PFSK-1 (cell line): ENCODE data around the gene GPR55.

Experiments
- FOXP2 ChIP-seq: optimal IDR thresholded peaks from 2 replicates; pipeline ENCODE3; 2011; ENCODE audit warnings: borderline replicate concordance, control low read depth, inconsistent platforms; ENCODE audit not compliant: insufficient read depth; ENCODE audit errors: extremely low read length, extremely low read depth
- POLR2AphosphoS5 ChIP-seq: IDR thresholded peaks from 2 replicates; pipeline ENCODE4 v1.6.1; 2012; ENCODE audit warnings: low read depth, mild to moderate bottlenecking, control low read depth, low read length, moderate library complexity
- REST ChIP-seq, 2 experiments: IDR thresholded peaks; 2 replicates each; pipeline versions ENCODE4 v1.6.1 to v1.8.0; 2011 to 2012; ENCODE audit warnings: low read depth in 2 of 2, low read length in 2 of 2, control low read depth in 1 of 2, inconsistent platforms in 1 of 2, mild to moderate bottlenecking in 1 of 2, moderate library complexity in 1 of 2; ENCODE audit not compliant: insufficient read depth in 1 of 2
- TAF1 ChIP-seq: IDR thresholded peaks from 2 replicates; pipeline ENCODE4 v1.6.1; 2012; ENCODE audit warnings: low read length, control low read depth, borderline replicate concordance; ENCODE audit not compliant: insufficient read depth

- TF ChIP-seq TAF1 = no peak
- TF ChIP-seq POLR2AphosphoS5 = no peak
- TF ChIP-seq REST (IDR thresholded peaks at IDR 0.05; ENCODE audit: insufficient read depth in 1 of 2, low read depth in 2 of 2, low read length in 2 of 2) = no peak
- TF ChIP-seq FOXP2 = no peak
These were observed 25.8 kb downstream of the GPR55 start for GRCh38 chr2:230899287-230899686.
